Measurements from ENCODE around the gene ADCK1. TPM values are rescaled to one million over a fixed set of nuclear protein-coding genes. Genes with fewer than 3 reads are reported as not detected.

The ADCK1 gene
- total and polyA plus RNA-seq, 2 experiments from 2014 or later, result 8.2 to 16.4 TPM

- Histone ChIP-seq H4K20me1 (ENCODE audit: insufficient read depth, poor library complexity, severe bottlenecking) (peaks cover 32% of the 10 kb centered on the region), H3K79me2 (peaks cover 48% of the 10 kb centered on the region), H3K27me3 (no peaks in the 10 kb centered on the region), H3K4me1 (ENCODE audit: insufficient read depth) (peaks cover 3% of the 10 kb centered on the region), H3K9me2 (replicated peaks; ENCODE audit: insufficient read depth) (no peaks in the 10 kb centered on the region), H3K36me3 (replicated peaks; ENCODE audit: insufficient read depth, low read depth) (no peaks in the 10 kb centered on the region), H3K4me2 (peak within 1 kb of the TSS; percentile 87), H3K4me3 (peak within 1 kb of the TSS; percentile 78), H2AFZ (peak within 1 kb of the TSS; percentile 95), H3K27ac (peak within 1 kb of the TSS; percentile 96), H3K9me3 (ENCODE audit: low read depth) (no peaks in the 10 kb centered on the region)
- WGBS (ENCODE audit: low lambda C conversion rate, missing lambda C conversion rate), result 1% methylated on average over 59 of the region's 60 CpGs
- DNase-seq (ENCODE audit: low spot score), result peak; percentile 97
- TF ChIP-seq EZH2 (IDR thresholded peaks at IDR 0.05; ENCODE audit: borderline replicate concordance) (no peak), CTCF (IDR thresholded peaks at IDR 0.05; ENCODE audit: poor library complexity) (no peak), EZH2phosphoT487 (IDR thresholded peaks at IDR 0.05; ENCODE audit: low read depth, severe bottlenecking, unreplicated experiment) (no peak)
Measured at GRCh38 chr14:77760381-77761204, 39.3 kb upstream of the ADCK1 start, which contains the start of gene SNW1. Gene SNW1 (minus strand): TSS chr14:77761156. CDS start chr14:77761127, 29 bp downstream.

DNA sequence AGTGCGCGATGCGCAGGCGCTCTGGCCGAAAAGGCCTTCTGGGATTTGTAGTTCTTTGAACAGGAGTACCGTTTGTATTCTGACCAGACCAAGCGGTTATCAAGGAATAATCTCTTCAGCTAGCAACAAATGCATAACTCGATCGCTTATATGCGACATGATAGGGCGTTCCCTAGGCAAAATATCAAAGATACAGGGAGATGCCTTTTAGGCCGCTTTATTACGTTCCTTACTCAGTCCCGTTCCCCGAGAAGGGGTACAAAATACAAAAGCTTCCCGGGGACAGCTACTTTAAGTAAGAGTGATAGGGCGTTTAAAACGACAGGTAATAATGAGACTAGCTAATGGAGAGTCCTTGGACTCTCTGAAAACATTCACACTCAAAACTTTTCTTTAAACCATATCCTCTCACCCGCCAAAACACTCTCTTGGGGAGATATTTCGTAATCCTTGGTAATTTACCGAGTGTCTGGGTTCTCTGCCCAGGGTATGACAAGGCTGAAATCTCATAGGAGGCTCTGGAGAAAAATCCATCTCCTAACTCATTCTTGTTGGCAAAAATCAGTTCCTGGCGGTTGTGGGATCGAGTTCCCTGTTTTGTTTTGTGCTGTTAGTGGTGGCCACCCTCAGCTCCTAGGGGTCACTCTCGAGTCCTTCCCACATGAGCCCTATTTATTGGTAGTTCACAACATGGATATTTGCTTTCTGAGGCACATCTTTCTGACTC lies 38.5 kb upstream of the ADCK1 start:
- Histone ChIP-seq H3K79me2 (peaks cover 40% of the 10 kb centered on the region), H3K9me3 (ENCODE audit: low read depth) (no peaks in the 10 kb centered on the region), H3K4me3 (peak overlapping the region; percentile 54), H4K20me1 (ENCODE audit: insufficient read depth, poor library complexity, severe bottlenecking) (peaks cover 25% of the 10 kb centered on the region), H3K4me2 (peak overlapping the region; percentile 79), H2AFZ (peak overlapping the region; percentile 95), H3K27ac (peak overlapping the region; percentile 23), H3K9me2 (replicated peaks; ENCODE audit: insufficient read depth) (no peaks in the 10 kb centered on the region), H3K27me3 (no peaks in the 10 kb centered on the region), H3K4me1 (ENCODE audit: insufficient read depth) (peaks cover 3% of the 10 kb centered on the region), H3K36me3 (replicated peaks; ENCODE audit: insufficient read depth, low read depth) (no peaks in the 10 kb centered on the region)
- 6% methylated on average over 24 of the region's 24 CpGs for WGBS (ENCODE audit: low lambda C conversion rate, missing lambda C conversion rate)
- peak; percentile 11 for DNase-seq (ENCODE audit: low spot score)
- TF ChIP-seq EZH2phosphoT487 (IDR thresholded peaks at IDR 0.05; ENCODE audit: low read depth, severe bottlenecking, unreplicated experiment), result no peak
- TF ChIP-seq CTCF (IDR thresholded peaks at IDR 0.05; ENCODE audit: poor library complexity), result peak; percentile 8
- no peak for TF ChIP-seq EZH2 (IDR thresholded peaks at IDR 0.05; ENCODE audit: borderline replicate concordance)

GRCh38 chr14:77763316-77763715 lies 36.6 kb upstream of the ADCK1 start:
- peaks cover 19% of the 10 kb centered on the region for H4K20me1 ChIP-seq (ENCODE audit: insufficient read depth, poor library complexity, severe bottlenecking)

More at GRCh38 chr14:77763316-77763715, 36.6 kb upstream of the ADCK1 start:
- Histone ChIP-seq H3K79me2 (peaks cover 21% of the 10 kb centered on the region), H3K4me1 (ENCODE audit: insufficient read depth) (peaks cover 3% of the 10 kb centered on the region), H3K4me3 (no peak overlapping the region), H3K9me2 (replicated peaks; ENCODE audit: insufficient read depth) (no peaks in the 10 kb centered on the region), H3K36me3 (replicated peaks; ENCODE audit: insufficient read depth, low read depth) (no peaks in the 10 kb centered on the region), H3K4me2 (no peak overlapping the region), H3K9me3 (ENCODE audit: low read depth) (no peaks in the 10 kb centered on the region), H2AFZ (no peak overlapping the region), H3K27ac (no peak overlapping the region), H3K27me3 (no peaks in the 10 kb centered on the region)
- TF ChIP-seq EZH2 (IDR thresholded peaks at IDR 0.05; ENCODE audit: borderline replicate concordance), result no peak
- TF ChIP-seq CTCF (IDR thresholded peaks at IDR 0.05; ENCODE audit: poor library complexity), result no peak
- no peak for TF ChIP-seq EZH2phosphoT487 (IDR thresholded peaks at IDR 0.05; ENCODE audit: low read depth, severe bottlenecking, unreplicated experiment)
- 48% methylated on average over 1 of the region's 1 CpG for WGBS (ENCODE audit: low lambda C conversion rate, missing lambda C conversion rate)
- no peak for DNase-seq (ENCODE audit: low spot score)
